Stimulated activated CD8-positive, alpha-beta memory T cell treated with anti-CD3 and anti-CD28 coated beads, Interleukin-2, amount 100 ng/mL, for 1 hour (primary cell): ENCODE data around the gene GALNT14.

Source experiments
- DNase-seq, 2 donors: peaks; one replicate each; pipeline ENCODE4 v3.0.0-alpha.2; 2020; ENCODE audit warnings: low read depth in 2 of 2

GALNT14 gene

DNA sequence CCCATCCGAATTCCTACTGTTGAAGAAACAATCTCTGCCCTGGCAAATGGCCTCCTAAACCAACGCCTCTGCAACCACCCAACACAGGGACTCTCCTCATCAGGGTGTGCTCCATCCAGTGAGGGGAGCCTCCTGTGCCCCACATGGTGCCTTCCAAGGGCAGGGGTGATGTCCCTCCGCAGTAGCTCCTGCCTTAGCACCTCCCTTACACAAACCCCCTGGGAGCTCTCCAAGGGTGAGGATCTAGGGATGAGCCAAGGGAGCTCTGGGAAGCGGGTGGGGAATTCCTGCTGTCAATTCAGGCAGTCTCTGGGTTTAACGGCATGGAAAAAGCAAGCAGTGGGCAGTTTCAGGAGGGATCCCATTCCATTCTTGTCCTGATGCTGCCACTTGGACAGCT lies 3.8 kb downstream of the GALNT14 start:
- no peak for DNase-seq

DNA sequence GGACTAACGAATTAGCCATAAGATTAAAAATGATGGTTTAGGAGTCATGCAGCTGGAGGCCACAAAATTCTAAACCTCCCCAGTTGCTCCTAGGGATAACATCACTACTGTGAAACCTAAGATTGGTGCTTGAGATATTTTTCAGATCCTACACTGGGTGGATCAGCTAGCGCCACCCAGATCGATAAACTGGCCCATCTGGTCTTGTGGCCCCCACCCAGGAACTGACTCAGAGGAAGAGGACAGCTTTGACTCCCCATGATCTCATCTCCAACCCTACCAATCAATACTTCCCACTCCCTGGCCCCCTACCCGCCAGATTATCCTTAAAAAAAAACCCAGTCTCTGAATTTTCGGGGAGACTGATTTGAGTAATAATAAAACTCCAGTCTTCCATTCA lies 5.5 kb downstream of the GALNT14 start:
- no peak for DNase-seq

DNA sequence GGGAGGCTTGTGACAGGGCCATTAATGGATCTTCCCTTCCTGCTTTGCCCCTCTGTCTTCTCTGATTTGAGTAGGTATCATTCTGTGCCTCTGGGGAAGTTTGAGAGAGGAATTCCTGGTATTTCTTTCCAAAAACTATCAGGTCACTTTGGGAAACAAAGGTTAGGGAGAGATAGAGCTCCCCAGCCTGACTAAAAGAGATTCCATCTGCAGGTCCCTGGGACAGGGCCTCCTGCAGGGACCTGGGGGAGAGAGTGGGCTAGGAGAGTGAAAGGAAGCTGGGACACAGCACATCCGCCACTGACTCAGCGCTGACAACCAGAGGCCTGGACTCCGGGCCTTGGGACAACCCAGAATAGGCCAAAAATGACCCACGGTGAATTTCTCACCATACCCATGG lies 6.4 kb downstream of the GALNT14 start:
- no peak for DNase-seq

DNA sequence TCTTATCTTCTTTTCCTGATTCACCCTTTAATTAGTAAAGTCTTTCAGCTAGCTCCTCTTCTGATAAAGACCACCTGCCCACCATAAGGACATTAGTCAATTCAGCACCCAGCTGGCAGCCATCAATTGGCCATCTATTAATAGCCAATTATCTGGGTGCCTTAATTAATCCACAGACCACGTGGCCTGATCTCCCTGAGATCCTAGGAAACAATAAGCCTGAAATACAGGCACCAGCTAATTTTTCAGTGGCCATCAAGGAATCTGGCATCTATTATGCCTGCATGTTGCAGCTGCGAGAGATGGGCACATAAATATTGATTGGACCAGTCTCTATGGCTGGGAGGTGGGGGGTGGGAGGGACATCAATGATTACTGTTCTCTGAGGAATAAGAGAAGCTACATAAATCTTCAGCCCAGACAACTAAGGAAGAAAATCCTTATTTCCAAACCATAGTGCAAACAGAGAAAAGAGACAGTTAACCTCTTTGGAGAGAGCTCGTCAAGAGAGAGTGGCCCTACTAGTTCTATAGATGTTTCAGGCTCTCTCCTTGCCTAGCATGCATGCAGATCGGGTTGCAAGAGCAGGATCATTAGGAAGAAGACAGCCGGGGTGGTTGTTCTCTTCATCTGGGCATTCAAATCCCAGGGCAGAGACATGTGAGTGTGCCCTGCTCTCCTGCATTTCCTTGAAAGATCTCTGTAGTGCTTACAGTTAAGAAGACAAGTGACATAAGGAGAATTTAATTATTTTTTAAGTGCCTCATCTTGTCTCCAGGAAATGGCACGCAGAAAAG lies 8.7 kb downstream of the GALNT14 start:
- no peak for DNase-seq

DNA sequence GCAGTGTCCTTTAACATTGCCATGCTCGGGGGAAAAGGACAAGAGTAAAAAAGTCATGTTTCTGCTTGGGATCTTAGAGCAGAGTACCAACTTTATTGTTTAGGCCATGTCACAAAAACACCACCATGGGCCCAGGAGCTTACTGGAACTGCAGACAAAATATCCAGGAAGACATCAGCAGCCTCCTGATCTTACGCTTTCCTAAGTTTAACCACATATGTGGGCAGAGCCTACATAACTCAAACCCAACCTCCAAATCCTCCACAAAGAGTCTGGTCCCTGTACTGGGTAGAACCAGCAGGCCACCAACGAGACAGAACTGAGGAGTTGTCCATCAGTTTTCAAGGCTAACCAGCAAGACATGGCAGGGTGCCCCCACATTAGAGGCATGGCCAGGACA lies 10.3 kb downstream of the GALNT14 start:
- DNase-seq: no peak

DNA sequence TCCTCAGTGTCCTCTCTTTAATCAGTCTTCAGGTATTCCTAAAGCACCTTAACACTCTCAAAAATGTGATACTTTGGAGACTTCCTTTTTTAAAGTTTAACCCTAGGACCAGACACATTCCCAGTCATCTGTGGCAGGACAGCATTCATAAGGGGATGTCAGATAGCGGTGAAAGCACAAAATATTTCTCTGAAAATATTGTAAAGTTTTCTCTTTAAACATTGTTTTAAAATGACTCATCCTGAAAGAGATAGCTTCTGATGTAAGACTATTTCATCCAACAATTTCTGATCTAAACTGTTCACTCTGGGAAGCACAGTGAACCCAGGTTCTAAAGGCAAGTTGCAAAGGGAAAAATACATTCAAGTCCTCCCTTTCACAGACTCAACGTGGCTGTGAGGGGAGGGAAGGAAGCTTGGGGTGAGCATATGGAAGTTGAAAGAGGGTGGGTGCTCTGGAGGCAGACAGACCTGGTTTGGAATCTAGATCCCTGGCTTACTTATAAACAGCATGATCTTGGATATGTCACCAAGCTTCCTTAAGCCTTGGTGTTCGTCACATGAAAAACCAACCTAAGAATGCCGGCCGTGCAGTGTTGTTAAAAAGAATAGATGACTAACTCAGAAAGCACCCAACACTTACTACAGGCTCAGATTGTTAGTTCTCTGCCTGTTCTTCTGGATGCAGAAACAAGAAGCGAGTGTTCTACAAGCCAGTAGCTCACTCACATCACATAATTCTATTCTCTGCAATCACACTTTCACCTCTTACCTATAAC lies 12.1 kb downstream of the GALNT14 start:
- no peak for DNase-seq

DNA sequence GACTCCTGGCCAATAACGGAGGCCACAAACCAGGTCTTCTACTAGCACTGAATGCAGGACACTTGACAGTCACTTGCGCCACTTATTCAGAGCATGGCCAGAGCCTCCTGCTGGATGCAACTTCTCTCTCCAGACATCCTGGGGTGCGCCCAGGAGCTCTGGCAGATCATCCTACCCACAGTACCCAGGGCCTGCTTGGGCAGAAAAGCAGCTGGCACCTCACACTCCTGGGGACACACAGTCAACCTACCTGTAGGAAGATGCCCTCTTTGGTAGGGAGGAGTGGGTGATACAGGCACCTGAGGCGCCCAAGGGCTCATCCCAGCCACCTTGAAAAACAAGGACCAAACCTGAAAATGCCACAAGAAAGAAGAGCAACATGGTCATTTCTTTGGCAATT lies 13.3 kb downstream of the GALNT14 start:
- no peak for DNase-seq

DNA sequence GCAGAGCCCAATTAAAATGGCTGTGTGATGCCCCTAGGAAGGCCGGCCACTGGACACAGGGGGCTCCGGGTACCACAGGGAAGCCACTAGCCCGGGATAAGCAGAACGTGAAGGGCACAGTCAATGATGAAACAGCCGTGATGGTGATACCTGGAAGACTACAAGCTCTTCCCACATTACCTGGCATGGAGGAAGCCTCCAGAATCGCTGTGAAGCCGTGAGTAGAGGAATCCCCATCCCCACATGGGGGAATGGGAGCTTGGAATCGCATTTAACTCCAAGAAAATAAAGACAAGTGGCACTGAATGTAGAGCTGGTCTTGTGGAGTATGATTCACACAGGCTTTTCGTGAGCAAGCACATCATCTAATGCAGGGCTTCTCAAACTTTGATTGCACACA lies 16.1 kb downstream of the GALNT14 start:
- no peak for DNase-seq

DNA sequence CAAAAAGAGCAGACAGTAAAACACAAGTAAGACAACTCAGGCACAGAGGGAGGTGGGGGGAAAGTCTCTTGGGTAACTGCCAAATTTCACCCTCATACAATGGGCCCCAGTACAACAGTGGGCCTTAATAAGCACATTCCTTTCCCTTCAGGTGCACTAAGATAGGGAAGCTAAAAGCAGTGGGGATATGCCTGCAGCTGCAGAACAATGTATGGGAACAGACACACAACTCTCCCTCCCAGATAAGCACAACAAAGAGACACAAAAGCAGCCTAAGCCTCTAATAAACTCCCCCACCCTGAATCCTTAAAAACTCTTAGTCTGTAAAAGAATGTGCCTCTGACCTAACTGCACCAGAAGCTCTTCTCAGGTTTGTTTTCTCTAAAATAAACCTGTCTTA lies 24.5 kb downstream of the GALNT14 start:
- no peak for DNase-seq

DNA sequence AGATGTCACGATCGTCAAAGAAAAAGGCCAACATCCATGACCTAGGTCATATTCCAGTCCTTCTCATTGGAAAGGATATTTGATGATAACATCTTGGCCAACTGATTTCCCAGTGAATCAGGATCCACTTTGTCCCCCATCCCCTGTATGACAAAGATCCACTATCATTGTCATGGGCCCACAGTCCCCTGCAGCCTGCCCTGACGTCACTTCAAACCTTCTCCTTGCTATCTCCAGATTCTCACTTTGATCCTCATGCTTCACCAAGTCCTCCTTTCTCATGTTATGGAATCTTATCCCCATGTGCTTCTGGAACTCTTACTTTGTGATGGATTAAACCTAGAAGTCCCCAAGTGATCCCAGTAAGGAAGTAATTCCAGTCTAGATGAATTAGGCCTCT lies 25.7 kb downstream of the GALNT14 start:
- DNase-seq: no peak

DNA sequence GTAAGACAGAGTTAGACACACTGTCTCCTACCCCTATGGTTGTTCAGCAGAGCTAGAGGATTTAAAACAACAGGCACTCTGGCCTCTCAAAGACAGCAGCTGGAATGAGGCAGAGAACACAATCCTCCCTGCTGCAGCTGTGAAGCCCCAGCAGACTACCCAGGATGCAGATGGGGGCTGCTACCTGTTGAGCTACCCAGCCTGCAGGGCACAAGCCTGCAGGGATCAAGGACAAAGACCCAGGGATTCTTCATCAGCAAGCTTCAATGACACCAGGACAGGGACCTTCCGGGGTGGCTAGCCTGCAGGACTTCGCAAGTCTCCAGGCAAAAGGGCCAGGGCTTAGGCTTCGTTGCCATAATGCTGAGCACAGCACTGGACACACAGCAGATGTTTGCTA lies 27.2 kb downstream of the GALNT14 start:
- DNase-seq: no peak

DNA sequence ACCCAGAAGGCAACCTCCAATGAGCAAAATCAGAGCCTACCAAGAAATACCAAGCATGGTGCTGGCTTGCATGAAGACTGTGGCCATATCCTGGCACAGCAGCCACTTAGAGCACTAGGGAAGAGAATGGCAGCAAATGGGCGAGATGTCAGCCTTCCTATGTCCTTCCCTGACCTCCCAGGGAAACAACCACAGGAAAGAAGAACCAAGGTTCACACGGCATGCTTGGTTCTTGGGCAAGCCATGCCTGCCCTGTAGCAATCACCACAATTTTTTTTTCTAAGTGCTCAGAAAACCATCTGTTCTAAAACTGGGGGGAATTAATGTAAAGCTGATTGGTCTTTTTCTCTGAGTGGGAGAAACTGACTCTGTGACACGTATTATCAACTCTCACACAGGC lies 27.8 kb downstream of the GALNT14 start:
- DNase-seq: no peak

DNA sequence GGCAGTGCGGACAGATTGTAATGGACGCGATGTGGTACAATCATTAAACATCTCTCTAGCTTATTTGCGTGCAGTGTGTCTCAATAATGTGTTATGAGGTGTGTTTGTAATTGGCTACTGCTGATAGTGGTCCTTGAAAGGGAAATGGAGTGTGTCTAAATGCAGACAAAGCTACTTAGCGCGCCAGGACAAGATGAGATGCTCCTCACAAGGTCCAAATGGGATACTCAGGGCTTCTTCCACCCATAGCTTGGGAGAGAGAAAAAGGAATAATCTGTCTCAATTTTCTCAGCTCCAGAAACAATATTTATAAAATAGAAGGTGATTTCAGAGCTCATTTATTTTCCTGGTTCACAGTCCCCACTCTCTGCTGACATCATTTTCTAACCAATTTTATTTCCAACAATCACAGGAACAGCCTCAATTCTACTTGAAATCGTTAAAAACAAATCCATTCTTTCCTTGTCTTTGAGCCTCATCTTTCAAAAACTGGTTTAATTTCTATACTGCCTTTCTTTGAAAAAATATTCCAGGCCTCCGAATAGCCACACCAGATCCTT lies 28.5 kb downstream of the GALNT14 start:
- no peak for DNase-seq

DNA sequence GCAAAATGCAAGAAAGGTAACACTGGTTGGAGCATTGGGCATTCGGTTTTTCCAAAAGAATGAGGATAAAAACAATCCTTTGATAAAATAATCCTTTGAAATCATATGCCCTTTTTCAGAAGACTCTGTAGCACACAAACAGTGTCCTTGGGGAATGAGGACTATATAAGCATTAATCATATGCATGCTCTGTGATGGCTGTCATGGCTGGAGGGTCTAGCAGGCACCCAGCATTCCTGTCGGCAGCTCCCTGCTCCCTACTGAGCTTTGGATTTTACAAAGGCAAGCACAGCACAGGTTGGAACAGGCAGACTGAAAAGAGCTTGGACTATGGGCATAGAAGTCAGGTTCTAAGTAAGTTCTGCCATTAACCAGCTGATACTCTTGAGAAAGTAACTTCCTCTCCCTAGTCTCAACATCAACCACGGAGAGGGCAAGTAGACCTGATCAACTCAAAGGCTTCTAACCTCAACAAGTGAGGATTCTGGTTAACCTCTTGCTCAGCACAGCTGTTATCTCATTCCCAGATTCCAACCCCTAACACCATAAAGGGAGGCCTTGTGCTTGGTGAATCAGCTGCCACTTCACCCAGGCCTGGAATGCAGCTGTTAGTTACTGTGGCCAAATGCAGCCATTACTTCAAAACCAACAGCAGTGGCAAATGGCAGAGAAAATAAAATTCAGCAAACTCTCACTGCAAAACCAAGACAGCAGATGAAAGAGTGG lies 29.5 kb downstream of the GALNT14 start:
- no peak for DNase-seq

DNA sequence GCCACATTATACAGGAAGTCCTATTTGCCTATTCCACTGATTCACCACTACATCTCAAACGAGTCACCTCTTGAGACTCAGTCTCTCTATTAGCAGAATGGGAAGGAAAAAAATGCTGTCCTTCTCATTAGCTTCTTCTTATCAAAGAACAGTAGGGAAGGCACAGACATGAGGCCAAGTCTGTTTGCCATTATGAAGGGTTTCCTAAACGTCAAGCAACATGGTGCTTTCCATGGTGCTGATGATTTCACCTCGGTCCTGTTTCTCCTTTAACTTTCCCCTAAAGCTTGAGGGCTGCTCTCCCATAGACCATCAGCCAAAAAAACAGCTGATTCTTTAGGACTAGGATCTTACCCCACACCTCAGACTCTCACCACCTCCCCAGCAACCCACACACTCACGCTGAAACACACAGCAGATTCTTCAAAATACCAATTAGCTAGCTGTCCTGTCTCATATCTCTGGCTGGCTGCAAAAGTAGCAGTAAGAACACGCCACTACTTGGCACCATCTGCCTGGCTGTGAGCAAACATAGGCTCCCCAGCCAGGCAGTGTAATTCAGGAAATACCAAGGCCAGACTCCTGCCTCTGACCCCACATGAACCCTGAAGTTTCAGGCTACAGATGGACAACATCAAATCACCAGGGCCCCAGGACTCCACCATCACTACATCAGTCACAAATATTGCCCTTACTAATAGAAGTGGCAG lies 30.5 kb downstream of the GALNT14 start:
- no peak for DNase-seq

DNA sequence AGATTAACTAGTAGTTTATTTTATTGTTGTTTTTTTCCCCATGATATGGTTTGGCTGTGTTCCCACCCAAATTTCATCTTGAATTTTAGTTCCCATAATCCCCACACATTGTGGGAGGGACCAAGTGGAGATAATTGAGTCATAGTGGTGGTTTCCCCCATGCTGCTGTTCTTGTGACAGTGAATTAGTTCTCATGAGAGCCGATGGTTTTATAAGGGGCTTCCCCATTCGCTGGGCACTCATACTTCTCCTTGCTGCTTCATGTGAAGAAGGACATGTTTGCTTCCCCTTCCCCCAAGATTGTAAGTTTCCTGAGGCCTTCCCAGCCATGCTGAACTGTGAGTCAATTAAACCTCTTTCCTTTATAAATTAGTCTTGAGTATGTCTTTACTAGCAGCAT lies 36.5 kb downstream of the GALNT14 start:
- no peak for DNase-seq

DNA sequence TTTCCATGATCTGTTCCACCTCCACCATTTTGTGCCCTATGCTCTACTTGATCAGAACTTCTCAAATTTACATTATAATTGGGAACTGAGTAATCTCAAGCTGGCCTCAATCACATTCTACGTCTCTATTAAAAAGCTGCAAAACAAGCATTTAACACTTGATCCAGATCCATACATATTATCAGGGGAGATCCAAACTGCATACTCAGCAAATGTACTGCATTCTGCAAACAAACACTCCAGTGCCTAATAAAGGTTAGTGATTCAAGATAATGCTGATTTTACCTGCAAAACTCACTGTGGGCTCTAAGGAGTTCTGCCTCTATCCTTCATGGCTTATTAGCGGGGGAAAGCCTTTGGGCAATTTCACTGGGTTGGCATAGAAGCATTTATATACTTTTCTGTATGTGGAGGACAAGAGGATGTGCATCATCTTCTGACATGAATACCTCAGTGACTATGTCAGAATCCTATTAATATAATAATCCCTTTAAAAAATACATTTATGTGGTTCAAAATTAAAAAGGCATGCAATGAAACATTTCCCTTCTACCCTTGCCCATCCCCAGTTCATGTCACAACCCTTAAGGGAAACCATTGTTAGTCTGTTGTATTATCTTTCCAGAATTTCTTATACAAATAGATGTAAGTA lies 40.2 kb downstream of the GALNT14 start:
- no peak for DNase-seq

DNA sequence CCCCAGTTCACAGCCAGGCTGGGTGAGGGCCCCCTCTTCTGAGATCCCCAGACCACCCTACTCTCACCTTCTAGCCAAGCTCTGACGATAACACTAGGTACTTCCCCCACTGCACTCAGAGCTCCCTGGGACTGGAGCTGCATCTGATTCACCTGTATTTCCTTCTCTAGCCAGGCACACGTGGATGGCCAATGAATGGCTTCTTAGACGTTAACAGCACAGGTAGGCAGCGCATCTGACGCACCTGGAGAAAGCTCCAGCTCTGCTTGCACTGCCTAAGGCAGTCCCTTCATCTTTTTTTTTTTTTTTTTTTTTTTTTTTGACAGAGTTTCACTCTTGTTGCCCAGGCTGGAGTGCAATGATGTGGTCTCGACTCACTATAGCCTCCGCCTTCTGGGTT lies 48.1 kb downstream of the GALNT14 start:
- no peak for DNase-seq

DNA sequence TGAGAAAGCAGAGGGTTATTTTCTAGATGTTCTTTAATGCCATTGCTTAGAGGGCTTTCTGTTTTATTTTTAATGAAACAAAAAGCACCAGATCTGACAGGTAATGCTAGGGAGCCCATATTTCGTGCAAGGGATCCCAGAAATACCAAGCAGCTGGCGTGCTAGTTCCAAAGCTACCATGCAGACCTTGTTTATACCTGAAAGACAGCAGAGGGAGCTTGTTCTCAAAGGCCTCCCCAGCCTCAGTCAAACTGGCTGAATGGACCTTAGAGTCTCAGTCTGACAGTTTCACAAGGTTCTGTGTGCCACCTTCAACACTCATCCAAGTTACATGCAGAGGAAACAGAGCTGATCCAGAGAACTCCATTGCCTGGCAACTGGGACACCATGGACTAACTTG lies 48.6 kb downstream of the GALNT14 start:
- no peak for DNase-seq

DNA sequence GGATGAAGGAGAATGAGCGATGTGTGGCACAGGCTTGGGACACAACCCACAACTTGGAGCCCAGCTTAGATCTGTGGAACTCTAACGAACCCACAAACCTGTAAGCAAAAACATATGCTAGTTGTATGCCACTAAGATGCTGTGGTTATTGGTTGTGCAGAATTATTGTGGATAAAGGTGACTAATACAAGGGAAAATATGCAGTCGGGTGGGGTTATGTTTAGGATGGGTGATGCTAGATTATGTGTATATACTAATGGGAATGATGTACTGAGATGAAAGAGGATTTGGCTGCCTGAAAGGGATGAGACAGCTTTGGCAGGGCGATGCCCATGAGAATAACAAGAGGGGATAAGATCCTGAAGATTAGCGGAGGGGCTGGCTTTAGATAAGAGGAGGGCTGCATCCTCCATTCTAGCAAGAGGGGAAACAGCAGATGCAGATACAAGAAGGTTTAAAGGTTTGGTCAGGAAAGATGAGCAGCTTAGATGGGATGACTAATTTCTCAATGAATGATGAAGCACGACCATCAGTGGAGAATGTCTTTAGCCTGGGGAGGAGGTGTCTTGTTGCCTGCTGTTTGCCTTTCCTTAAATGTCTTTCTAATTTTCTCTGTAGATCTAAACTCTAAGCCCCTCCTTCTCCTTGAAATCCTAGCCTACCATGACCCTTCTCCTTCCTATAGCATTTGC lies 49.6 kb downstream of the GALNT14 start:
- no peak for DNase-seq

DNA sequence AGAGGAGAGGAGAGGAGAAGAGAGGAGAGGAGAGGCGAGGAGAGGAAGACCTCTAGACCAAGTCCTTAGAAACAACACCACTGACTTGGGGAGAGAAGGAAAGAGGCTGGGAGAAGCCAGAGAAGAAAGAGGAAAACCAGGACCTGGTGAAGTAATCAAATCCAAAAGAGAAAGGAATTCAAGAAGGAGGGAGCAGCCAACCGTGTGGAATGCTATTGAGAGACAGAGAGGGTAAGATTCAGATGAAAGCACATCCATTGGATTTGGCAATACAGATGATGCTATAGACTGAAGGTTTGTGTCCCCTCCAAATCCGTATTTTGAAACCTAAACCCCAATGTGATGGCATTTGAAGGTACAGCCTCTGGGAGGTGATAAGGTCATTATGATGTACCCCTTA lies 50.7 kb downstream of the GALNT14 start:
- no peak for DNase-seq
